H1 (cell line): ENCODE results near the gene NEUROD4. TPM values are rescaled to one million over a fixed set of nuclear protein-coding genes. Genes with fewer than 3 reads are reported as not detected.

Experiments used
- CTCF ChIA-PET: fragments of 300-600 bp; sonication (Branson Sonifier 250); formaldehyde crosslinking; loops from one replicate; lab custom pipeline; 2021; ENCODE audit not compliant: partially characterized antibody; lab: Charles Lee
- POLR2A ChIA-PET: fragments of 300-600 bp; sonication (Branson Sonifier 250); formaldehyde crosslinking; loops from one replicate; lab custom pipeline; 2021; ENCODE audit warnings: inconsistent platforms; ENCODE audit not compliant: partially characterized antibody; lab: Charles Lee
- DNase-seq, 2 experiments: peaks; one replicate each; pipeline versions ENCODE4 v3.0.0 to v3.0.0-alpha.2; 2010 to 2022; ENCODE audit warnings: low spot score in 2 of 2, low read depth in 1 of 2, mixed read lengths in 1 of 2
- FAIRE-seq: peaks from 2 replicates; lab custom pipeline; 2011; peaks lifted over from hg19 to GRCh38; lab: Jason Lieb, UNC
- H2AFZ ChIP-seq: 2 replicates; pipeline ENCODE4 v1.8.1; 2012; ENCODE audit warnings: low read length, inconsistent platforms
- H2AK5ac ChIP-seq: 2 replicates; pipeline ENCODE4 v1.6.1; 2013; ENCODE audit warnings: low read depth, low read length
- H2BK120ac ChIP-seq: replicated peaks from 2 replicates; pipeline ENCODE3; 2013; ENCODE audit warnings: low read depth, low read length, inconsistent platforms
- H2BK12ac ChIP-seq: 2 replicates; pipeline ENCODE4 v1.6.1; 2013; ENCODE audit warnings: low read depth, low read length
- H2BK15ac ChIP-seq: 2 replicates; pipeline ENCODE4 v1.6.1; 2013; ENCODE audit warnings: low read length
- H2BK20ac ChIP-seq: 2 replicates; pipeline ENCODE4 v1.6.1; 2013; ENCODE audit warnings: low read length
- H2BK5ac ChIP-seq: 2 replicates; pipeline ENCODE4 v1.6.1; 2013; ENCODE audit warnings: low read depth, low read length
- H3K14ac ChIP-seq: 2 replicates; pipeline ENCODE4 v1.6.1; 2013; ENCODE audit warnings: inconsistent platforms; ENCODE audit not compliant: insufficient read length
- H3K18ac ChIP-seq: 2 replicates; pipeline ENCODE4 v1.6.1; 2013; ENCODE audit warnings: low read length; ENCODE audit errors: extremely low read depth
- H3K23ac ChIP-seq: 2 replicates; pipeline ENCODE4 v1.6.1; 2013; ENCODE audit warnings: inconsistent platforms; ENCODE audit not compliant: insufficient read length
- H3K23me2 ChIP-seq: 2 replicates; pipeline ENCODE4 v1.6.1; 2013; ENCODE audit warnings: low read depth, low read length
- H3K27ac ChIP-seq: 2 replicates; pipeline ENCODE4 v1.6.1; 2011; ENCODE audit warnings: low read depth, low read length, inconsistent platforms
- H3K27me3 ChIP-seq, 4 experiments: replicated peaks in 1 of 4; 1 replicate in 1 of 4; 2 replicates in 3 of 4; pipeline versions ENCODE4 v1.6.1 to v1.8.1; 2011 to 2013; ENCODE audit warnings: low read length in 3 of 4, mild to moderate bottlenecking in 3 of 4, inconsistent platforms in 2 of 4, mixed read lengths in 2 of 4, moderate library complexity in 1 of 4; ENCODE audit not compliant: control insufficient read depth in 3 of 4, insufficient read depth in 3 of 4; ENCODE audit errors: extremely low read depth in 1 of 4
- H3K36me3 ChIP-seq, 4 experiments: 2 replicates each; pipeline versions ENCODE4 v1.6.1 to v1.8.1; 2011 to 2013; ENCODE audit warnings: mild to moderate bottlenecking in 4 of 4, low read length in 3 of 4, moderate library complexity in 2 of 4, control low read depth in 1 of 4, inconsistent platforms in 1 of 4; ENCODE audit not compliant: insufficient read depth in 4 of 4, control insufficient read depth in 2 of 4
- H3K4ac ChIP-seq: replicated peaks from 2 replicates; pipeline ENCODE3; 2013; ENCODE audit warnings: low read length, low read depth, mixed read lengths, inconsistent platforms; ENCODE audit not compliant: insufficient read length
- H3K4me1 ChIP-seq, 4 experiments: replicated peaks in 1 of 4; 1 replicate in 1 of 4; 2 replicates in 3 of 4; pipeline versions ENCODE4 v1.6.1 to v1.8.1; 2011 to 2013; ENCODE audit warnings: low read length in 3 of 4, inconsistent platforms in 2 of 4, mixed read lengths in 1 of 4; ENCODE audit not compliant: insufficient read depth in 4 of 4, control insufficient read depth in 3 of 4
- H3K4me2 ChIP-seq, 2 experiments: 2 replicates each; pipeline versions ENCODE4 v1.6.1 to v1.8.1; 2011 to 2013; ENCODE audit warnings: low read depth in 2 of 2, low read length in 2 of 2, control low read depth in 1 of 2, inconsistent platforms in 1 of 2, mild to moderate bottlenecking in 1 of 2; ENCODE audit not compliant: insufficient read depth in 1 of 2
- H3K4me3 ChIP-seq, 4 experiments: fragments of 200-600, 300-600 bp in 1 of 4; sonication (generic), shearing (Covaris generic), sonication (Bioruptor Twin) in 1 of 4; 2 replicates each; pipeline versions ENCODE4 v1.5.1 to v1.8.1; 2011 to 2016; ENCODE audit warnings: low read length in 4 of 4, low read depth in 3 of 4, control low read depth in 2 of 4, inconsistent platforms in 2 of 4, mild to moderate bottlenecking in 2 of 4, mixed read lengths in 1 of 4, moderate library complexity in 1 of 4; ENCODE audit not compliant: insufficient read depth in 2 of 4; ENCODE audit errors: extremely low read depth in 1 of 4
- H3K56ac ChIP-seq: replicated peaks from 2 replicates; pipeline ENCODE3; 2013; ENCODE audit warnings: low read depth, mild to moderate bottlenecking, mixed read lengths, low read length, inconsistent platforms; ENCODE audit not compliant: insufficient read length
- H3K79me1 ChIP-seq: 2 replicates; pipeline ENCODE4 v1.6.1; 2013; ENCODE audit warnings: low read depth, low read length, control low read depth
- H3K79me2 ChIP-seq, 2 experiments: 2 replicates each; pipeline versions ENCODE4 v1.6.1 to v1.8.1; 2012 to 2013; ENCODE audit warnings: low read length in 2 of 2, mild to moderate bottlenecking in 2 of 2, inconsistent platforms in 1 of 2; ENCODE audit not compliant: insufficient read depth in 2 of 2, control insufficient read depth in 1 of 2
- H3K9ac ChIP-seq, 4 experiments: replicated peaks in 1 of 4; 1 replicate in 1 of 4; 2 replicates in 3 of 4; pipeline versions ENCODE4 v1.6.1 to v1.8.1; 2011 to 2013; ENCODE audit warnings: low read depth in 3 of 4, low read length in 3 of 4, control low read depth in 2 of 4, mild to moderate bottlenecking in 2 of 4, moderate library complexity in 2 of 4, inconsistent platforms in 1 of 4; ENCODE audit errors: extremely low read depth in 1 of 4
- H3K9me3 ChIP-seq, 2 experiments: 2 replicates each; pipeline versions ENCODE4 v1.6.1 to v1.8.1; 2012 to 2013; ENCODE audit warnings: mild to moderate bottlenecking in 2 of 2, moderate library complexity in 2 of 2, control low read depth in 1 of 2, inconsistent platforms in 1 of 2, low read depth in 1 of 2, low read length in 1 of 2, mixed read lengths in 1 of 2; ENCODE audit not compliant: insufficient read depth in 2 of 2
- H4K20me1 ChIP-seq, 2 experiments: replicated peaks in 1 of 2; 2 replicates each; pipeline versions ENCODE3 to v1.8.1; 2011 to 2013; ENCODE audit warnings: inconsistent platforms in 2 of 2, low read length in 2 of 2, mild to moderate bottlenecking in 1 of 2; ENCODE audit not compliant: insufficient read depth in 2 of 2, control insufficient read depth in 1 of 2
- H4K5ac ChIP-seq: 2 replicates; pipeline ENCODE4 v1.6.1; 2013; ENCODE audit warnings: low read length, low read depth, mixed read lengths, inconsistent platforms; ENCODE audit not compliant: insufficient read length
- H4K8ac ChIP-seq: 2 replicates; pipeline ENCODE4 v1.8.0; 2013; ENCODE audit warnings: mild to moderate bottlenecking, moderate library complexity, low read length, inconsistent platforms; ENCODE audit not compliant: insufficient read depth; ENCODE audit errors: extremely low read depth
- H4K91ac ChIP-seq: replicated peaks from 2 replicates; pipeline ENCODE3; 2013; ENCODE audit warnings: low read length, mixed read lengths, inconsistent platforms; ENCODE audit not compliant: insufficient read length
- ATF3 ChIP-seq: IDR thresholded peaks from 2 replicates; pipeline ENCODE4 v1.6.1; 2011; ENCODE audit warnings: low read depth, mild to moderate bottlenecking, low read length; ENCODE audit not compliant: insufficient read depth
- BACH1 ChIP-seq: IDR thresholded peaks from 2 replicates; pipeline ENCODE4 v1.6.1; 2012; ENCODE audit warnings: low read length, improper control_type of control experiment
- CREB1 ChIP-seq: IDR thresholded peaks from 2 replicates; pipeline ENCODE4 v1.6.1; 2012; ENCODE audit warnings: inconsistent platforms
- E2F6 ChIP-seq: IDR thresholded peaks from 2 replicates; pipeline ENCODE4 v1.6.1; 2012; ENCODE audit warnings: inconsistent platforms
- RFX5 ChIP-seq: IDR thresholded peaks from 2 replicates; pipeline ENCODE4 v1.6.1; 2011; ENCODE audit warnings: low read depth, low read length, improper control_type of control experiment, borderline replicate concordance
- SIX5 ChIP-seq: IDR thresholded peaks from 2 replicates; pipeline ENCODE4 v1.6.1; 2011; ENCODE audit warnings: mild to moderate bottlenecking, low read depth, low read length
- SP2 ChIP-seq: IDR thresholded peaks from 2 replicates; pipeline ENCODE4 v1.6.1; 2012; ENCODE audit warnings: mild to moderate bottlenecking, low read length, inconsistent platforms
- TAF1 ChIP-seq: IDR thresholded peaks from 2 replicates; pipeline ENCODE4 v1.6.1; 2011; ENCODE audit warnings: mild to moderate bottlenecking, low read depth, low read length
- TAF7 ChIP-seq: optimal IDR thresholded peaks from 2 replicates; pipeline ENCODE3; 2011; ENCODE audit warnings: low read depth, mild to moderate bottlenecking, inconsistent platforms, low read length, moderate library complexity, borderline replicate concordance
- TCF12 ChIP-seq: IDR thresholded peaks from 2 replicates; pipeline ENCODE4 v1.6.1; 2011; ENCODE audit warnings: low read depth, mild to moderate bottlenecking, low read length
- USF2 ChIP-seq: IDR thresholded peaks from 2 replicates; pipeline ENCODE4 v1.6.1; 2011; ENCODE audit warnings: low read length, improper control_type of control experiment
- WGBS, 2 experiments: shearing (Covaris generic) in 1 of 2; methylation state at CpG; one replicate each; pipeline versions ENCODE4 v1.1.6 to v1.1.7; 2013 to 2015; ENCODE audit warnings: low lambda C conversion rate in 2 of 2, mixed read lengths in 2 of 2, inconsistent platforms in 1 of 2, low coverage in 1 of 2, missing lambda C conversion rate in 1 of 2; ENCODE audit not compliant: insufficient replicate concordance in 2 of 2, insufficient coverage in 1 of 2, insufficient read length in 1 of 2; ENCODE audit errors: extremely low coverage in 1 of 2, missing lambda C conversion rate in 1 of 2; 5-methylcytosine and 5-hydroxymethylcytosine counted together
- polyA plus RNA-seq, 7 experiments: library from polyadenylated mRNA; depleted of rRNA in 3 of 7; stranded (reverse) in 5 of 7; unstranded in 2 of 7; fragments of >200 nt in 5 of 7; fragments of 200-250 nt in 2 of 7; gene quantifications; 1 replicate in 5 of 7; 2 replicates in 1 of 7; 4 replicates in 1 of 7; pipeline versions ENCODE4 v1.2.1 to v1.2.3, GENCODE V29; 2011 to 2013; ENCODE audit warnings: missing spikeins in 2 of 7, mixed read lengths in 2 of 7
- total RNA-seq: library from RNA; stranded (reverse); fragmentation: NEBNext Ultra II Directional; extraction: Animal tissue kit (Norgen Biotek cat#: 25700); gene quantifications from 2 replicates; pipeline ENCODE4 v1.2.1, GENCODE V29; 2021

Gene NEUROD4
- total and polyA plus RNA-seq, 2 of the 8 experiments (the other 6 are each of a cell fraction or from before 2014, with no cell fraction given): not detected

GRCh38 chr12:55041345-55042055, 21.7 kb downstream of the NEUROD4 start:
- Histone ChIP-seq H3K4ac (no peak overlapping the region), H2BK5ac (no peak overlapping the region), H3K23ac (no peak overlapping the region), H2AFZ (no peak overlapping the region), H4K5ac (no peak overlapping the region), H2AK5ac (no peak overlapping the region), H2BK20ac (no peak overlapping the region), H3K23me2 (no peaks in the 10 kb centered on the region), H3K4me3 (no peak overlapping the region), H3K9me3 (no peaks in the 10 kb centered on the region), H3K9ac (no peak overlapping the region), H3K18ac (no peak overlapping the region), H2BK120ac (no peak overlapping the region), H3K56ac (no peak overlapping the region), H4K20me1 (no peaks in the 10 kb centered on the region), H3K27ac (no peak overlapping the region), H3K14ac (no peak overlapping the region), H3K79me2 (no peaks in the 10 kb centered on the region), H3K79me1 (no peaks in the 10 kb centered on the region), H2BK15ac (no peak overlapping the region), H3K4me2 (no peak overlapping the region), H3K36me3 (no peaks in the 10 kb centered on the region), H3K4me1 (peaks cover 0 to 7% (median 3%) of the 10 kb centered on the region in 4 experiments; a peak in 3 of 7 replicates), H4K91ac (no peak overlapping the region), H4K8ac (no peak overlapping the region), H2BK12ac (no peak overlapping the region), H3K27me3 (no peaks in the 10 kb centered on the region)
- POLR2A ChIA-PET: interaction anchor here (1.4 kb wide), 1 partner anchor 17 kb away, joined by 4 read pairs; no protein-coding TSS in a partner anchor
- no peak for FAIRE-seq
- DNase-seq: no peak
- 80% methylated on average over 4 of the region's 4 CpGs; no CpG with 5 or more reads in 1 of the 2 experiments for WGBS, 2 experiments
- CTCF ChIA-PET: interaction anchor here (0.6 to 3.0 kb wide), 3 partner anchors 9 to 307 kb away, joined by 3 to 8 read pairs (median 4); no protein-coding TSS in a partner anchor
- TF ChIP-seq TAF1: no peak
- no peak for TF ChIP-seq USF2
- no peak for TF ChIP-seq TAF7
- no peak for TF ChIP-seq ATF3
- TF ChIP-seq TCF12: no peak
- no peak for TF ChIP-seq E2F6
- TF ChIP-seq BACH1: no peak
- no peak for TF ChIP-seq CREB1
- TF ChIP-seq SIX5: no peak
- no peak for TF ChIP-seq SP2
- no peak for TF ChIP-seq RFX5
